Lung microvascular endothelial cell (primary cell): Measurements from ENCODE around the gene PTPRN2. TPM values are rescaled to one million over a fixed set of nuclear protein-coding genes. Genes with fewer than 3 reads are reported as not detected.
"Not testable (repeated sequence)": the region's sequence is repeated elsewhere in the genome, so short reads cannot be mapped to it uniquely, and the experiment has no call there.

ENCODE experiments used
- DNase-seq, 2 donors: peaks; one replicate each; pipeline versions ENCODE4 v3.0.0 to v3.0.0-alpha.2; 2010; ENCODE audit warnings: low read depth in 2 of 2
- total RNA-seq: library from RNA; depleted of rRNA; stranded (reverse); fragments of >200 nt; gene quantifications from 2 replicates; pipeline ENCODE4 v1.2.1, GENCODE V29; 2014

PTPRN2 gene
- total RNA-seq, 1 donor from 2014 or later: 4.6 TPM

DNA sequence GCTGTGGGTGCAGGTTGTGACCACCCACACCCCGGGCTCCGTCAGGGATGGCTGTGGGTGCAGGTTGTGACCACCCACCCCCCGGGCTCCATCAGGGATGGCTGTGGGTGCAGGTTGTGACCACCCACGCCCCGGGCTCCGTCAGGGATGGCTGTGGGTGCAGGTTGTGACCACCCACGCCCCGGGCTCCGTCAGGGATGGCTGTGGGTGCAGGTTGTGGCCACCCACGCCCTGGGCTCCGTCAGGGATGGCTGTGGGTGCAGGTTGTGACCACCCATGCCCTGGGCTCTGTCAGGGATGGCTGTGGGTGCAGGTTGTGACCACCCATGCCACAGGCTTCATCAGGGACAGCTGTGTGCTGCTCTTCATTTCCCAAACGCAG lies 53.5 kb downstream of the PTPRN2 start:
- DNase-seq: not testable (repeated sequence)

- DNase-seq: no peak
Measured at GRCh38 chr7:158533386-158534133, 54.1 kb downstream of the PTPRN2 start.

GRCh38 chr7:158532093-158532627 lies 55.5 kb downstream of the PTPRN2 start:
- no peak for DNase-seq

GRCh38 chr7:158531661-158532060 lies 56.0 kb downstream of the PTPRN2 start:
- DNase-seq: no peak

DNA sequence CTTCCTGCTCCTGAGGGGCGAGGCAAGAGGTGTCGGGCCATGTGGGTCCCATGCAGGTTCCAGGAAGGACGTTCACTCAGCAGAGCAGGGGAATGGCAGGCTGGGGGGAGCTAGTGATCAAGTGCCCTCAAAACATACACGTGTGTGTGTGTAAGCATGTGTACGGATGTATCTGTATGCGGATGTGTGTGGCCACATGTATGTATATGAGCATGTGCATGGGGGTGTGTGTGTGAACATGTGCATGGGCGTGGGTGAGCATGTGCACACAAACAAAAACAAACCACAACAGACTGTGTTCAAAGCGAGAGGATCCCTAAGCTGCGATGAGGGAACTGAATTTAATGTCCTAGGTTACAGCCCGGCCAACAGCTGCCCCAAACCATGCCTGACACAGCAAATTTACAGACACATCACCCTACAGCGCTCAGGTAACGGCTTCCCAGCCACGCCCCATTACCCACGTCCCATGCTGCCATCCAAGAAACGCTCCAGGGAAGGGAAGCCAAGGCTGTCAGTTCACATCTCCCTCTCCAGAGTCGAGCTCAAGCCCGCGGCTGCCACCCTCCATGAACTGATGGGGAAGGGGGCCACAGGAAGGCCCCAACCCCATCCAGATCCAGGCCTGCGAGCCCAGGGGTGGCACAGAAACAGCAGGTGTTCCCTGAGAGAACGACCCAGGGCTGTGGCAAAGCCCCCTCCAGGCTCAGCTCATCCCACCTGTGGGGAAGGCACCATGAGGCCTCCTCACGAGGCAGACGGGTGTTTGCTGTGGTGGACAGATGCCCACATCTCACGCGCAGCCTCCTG lies 56.6 kb downstream of the PTPRN2 start:
- DNase-seq: no peak

DNA sequence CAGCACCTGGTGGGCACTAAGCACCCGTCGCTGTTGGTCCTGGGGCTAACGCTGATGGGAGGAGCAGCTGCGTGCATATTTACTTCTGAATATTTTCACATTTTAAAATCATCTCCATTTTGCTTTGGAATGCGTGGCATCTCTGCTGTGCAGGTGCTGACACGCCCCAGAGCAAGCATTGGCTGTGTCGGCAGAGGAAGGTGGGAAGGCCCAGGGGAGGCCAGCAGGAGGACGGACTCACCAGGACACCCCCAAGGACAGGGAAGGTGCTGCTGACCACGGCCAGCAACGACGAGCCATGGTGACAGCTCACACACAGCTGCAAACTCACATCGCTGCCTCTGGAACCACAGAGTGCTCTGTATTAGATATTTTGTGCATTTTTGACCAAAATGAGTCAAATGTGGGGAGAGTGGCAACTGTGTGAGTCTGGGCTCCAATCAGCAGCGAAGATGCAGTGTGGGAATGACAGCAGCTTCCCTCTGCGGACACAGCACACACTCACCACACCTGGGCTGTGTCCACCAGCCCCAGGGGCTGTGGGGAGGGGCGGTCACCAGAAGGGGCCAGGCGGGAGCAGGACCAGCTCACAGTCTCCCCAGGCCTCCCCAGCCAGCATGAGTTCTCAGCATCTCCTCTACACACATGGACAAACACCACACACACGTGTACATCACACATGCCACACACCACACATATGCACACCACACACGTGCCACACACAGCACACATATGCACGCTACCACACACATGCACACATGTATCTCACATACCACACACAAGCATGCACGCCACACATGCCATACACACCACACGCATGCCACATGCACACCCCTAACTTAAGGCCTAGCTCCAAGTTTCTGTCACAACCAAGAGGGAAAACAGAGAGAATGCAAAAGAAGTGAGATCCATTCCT lies 58.2 kb downstream of the PTPRN2 start:
- DNase-seq: no peak

DNA sequence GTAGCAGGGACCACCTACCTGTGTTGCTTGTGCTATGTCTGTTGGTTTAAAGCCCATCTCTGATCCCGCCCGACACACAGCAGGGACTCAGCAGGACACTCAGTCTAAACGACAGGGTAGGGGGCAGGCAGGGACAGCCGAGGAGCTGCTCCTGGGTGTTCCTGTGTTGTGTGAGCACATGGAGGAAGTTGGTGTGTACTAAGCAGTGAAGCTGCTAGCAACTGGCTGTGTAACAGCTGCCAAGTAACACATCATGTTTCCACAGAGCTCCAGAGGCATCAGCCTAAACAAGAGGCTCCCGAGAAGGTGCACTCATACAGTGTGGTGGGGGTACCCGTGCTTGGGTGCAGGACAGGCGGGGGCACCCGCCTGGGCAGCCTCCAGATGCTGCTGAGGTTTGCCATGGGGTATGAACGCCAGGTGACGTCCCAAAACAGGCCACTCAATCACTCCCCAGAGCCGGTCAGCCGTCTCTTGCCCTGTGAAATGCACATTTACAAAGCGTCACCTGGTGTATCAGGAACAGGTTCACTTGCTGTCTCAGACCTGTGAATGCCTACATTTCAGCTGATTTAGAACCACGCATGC lies 59.6 kb downstream of the PTPRN2 start:
- no peak for DNase-seq

GRCh38 chr7:158527495-158527894 lies 60.1 kb downstream of the PTPRN2 start:
- no peak for DNase-seq

DNA sequence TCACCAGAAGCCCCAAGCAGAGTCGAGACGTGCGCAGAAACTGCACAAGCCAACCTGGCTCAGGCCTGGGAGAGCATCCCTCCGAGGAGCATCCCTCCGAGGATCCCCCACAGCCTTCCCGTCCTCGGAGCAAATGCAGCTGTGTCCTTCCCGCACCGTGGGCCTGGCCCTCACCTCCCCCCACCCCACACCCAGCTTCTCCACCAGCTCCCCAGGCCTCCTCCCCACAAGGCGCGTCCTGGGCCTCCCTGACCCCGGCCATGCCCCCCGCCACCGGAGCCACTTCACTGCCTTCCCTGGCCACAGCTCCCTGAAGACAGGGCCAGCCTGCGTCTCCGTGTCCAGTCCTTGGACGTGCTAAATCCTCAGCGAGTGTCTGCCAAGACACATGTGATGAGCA lies 60.6 kb downstream of the PTPRN2 start:
- no peak for DNase-seq

DNA sequence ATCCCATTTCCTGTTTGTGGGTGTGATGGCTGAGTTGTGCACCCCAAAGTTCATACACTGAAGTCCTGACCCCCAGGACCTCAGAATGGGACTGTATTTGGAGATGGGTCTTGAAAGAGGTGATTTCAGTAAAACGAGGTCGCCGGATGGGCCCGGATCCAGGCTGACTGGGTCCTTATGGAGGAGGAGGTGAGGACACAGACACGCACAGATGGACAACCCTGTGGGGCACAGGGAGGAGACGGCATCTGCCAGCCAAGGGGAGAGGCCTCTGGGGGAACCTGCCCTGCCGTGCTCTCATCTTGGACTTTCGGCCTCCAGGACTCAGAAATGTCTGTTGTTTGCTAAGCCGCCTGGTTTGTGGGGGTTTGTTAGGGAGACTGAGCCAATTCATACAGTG lies 61.1 kb downstream of the PTPRN2 start:
- DNase-seq: no peak

DNA sequence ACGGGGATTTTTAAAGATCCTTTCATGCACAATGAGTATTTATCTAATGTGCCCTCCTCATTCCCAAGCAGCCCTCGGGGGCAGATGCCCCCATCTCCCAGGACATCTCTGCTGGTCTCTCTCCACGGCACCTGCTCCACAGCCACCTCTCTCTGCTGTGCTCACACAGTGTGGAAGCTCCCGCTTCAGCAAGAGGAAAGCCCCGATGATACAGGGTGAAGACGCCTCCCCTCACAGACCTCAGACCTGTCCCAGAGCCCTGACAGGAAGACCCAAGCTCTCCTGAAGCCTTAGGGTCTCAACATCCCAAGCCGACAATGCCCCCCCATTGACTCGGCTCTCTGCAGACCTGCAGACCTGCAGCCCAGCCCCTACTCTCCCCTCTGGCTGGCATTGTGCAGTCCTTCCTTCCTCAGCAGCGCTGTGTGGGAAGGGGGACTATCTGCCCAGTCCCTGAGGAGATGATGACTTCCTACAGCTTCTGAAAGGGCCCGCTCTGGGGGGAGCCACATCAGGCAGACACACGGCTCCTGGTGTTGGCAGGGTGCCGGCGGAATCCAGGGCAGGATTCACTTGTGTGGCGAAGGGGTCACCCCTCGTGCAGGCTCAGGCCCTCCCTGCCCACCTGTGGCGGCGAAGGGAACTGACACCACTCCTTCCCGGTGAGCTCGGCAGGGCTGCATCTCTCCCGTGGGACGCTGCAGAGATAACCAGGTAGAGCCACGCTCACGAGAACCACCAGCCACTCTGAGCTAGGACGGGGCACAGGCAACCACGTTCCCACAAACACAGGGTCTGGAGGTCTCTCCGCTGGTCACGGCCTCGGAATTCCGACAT lies 61.8 kb downstream of the PTPRN2 start:
- no peak for DNase-seq

DNA sequence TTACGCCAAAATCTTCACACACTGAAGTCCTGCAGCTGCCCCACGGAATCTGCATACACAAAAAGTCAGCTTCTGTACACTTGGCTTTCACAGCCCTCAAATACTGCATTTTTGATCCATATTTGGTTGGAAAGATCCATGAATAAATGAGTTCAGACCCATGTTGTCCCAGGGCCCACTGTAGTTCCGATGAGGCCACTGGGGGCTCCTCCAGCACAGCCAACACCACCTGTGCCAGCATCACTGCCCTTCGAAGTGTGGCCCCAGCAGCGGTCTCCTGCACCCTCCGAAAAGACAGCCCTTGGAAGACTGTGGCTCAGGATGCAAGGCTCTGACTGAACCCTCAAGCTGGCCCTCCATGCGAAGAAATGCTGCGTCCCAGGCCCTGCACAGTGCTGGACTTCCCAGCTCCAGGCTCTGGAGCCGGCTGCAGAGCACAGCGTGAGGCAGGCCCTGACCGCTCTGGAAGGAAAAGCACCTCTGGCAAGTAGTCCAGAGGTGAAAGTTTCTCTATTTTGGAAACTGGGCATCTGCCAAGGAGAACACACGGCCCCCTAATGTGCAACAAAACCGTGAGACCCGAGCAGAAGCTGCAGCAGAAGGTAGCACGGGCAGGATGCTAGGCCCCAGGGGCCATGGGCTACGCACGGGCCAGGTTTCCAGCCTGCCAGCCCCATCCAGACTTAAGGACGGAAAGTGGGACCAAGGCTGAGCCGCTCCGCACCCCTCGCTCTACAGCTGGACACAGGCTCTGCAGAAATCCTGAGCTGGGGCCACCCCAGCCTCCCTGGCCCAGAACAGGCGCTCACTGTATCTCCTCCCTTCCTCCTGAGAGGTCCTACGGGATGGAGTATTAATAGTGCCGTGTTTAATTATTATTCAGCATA lies 62.6 kb downstream of the PTPRN2 start:
- no peak for DNase-seq

- DNase-seq: not testable (repeated sequence)
Measured at GRCh38 chr7:158524286-158524685, 63.3 kb downstream of the PTPRN2 start.

DNA sequence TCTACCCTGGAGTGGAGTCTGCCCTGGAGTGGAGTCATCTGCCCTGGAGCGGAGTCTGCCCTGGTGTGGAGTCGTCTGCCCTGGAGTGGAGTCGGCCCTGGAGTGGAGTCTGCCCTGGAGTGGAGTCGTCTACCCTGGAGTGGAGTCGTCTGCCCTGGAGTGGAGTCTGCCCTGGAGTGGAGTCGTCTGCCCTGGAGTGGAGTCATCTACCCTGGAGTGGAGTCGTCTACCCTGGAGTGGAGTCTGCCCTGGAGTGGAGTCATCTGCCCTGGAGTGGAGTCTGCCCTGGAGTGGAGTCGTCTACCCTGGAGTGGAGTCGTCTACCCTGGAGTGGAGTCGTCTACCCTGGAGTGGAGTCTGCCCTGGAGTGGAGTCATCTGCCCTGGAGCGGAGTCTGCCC lies 63.7 kb downstream of the PTPRN2 start:
- not testable (repeated sequence) for DNase-seq

GRCh38 chr7:158523165-158523856 lies 64.3 kb downstream of the PTPRN2 start:
- DNase-seq: not testable (repeated sequence)

GRCh38 chr7:158521795-158522194 lies 65.8 kb downstream of the PTPRN2 start:
- DNase-seq: peak in 1 of 2 donors; percentile 9

DNA sequence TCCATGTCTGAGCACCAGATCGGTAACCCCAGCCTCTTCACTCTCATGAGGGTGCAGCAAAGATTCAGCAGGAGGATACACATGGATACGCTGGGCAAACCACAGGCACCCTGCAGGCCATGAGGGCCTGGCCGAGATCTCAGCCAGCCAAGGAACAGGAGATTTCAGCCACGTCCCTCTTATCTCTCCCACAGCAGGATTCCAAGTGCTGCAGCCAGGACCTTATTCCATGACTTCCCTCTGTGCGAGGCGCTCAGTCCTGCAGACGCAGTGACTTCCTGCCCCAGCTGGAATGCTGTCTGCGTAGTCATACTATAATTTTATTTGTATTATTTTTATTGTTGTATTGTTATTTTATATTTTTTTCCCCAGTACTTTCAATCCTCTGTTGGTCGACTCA lies 66.8 kb downstream of the PTPRN2 start:
- DNase-seq: no peak

DNA sequence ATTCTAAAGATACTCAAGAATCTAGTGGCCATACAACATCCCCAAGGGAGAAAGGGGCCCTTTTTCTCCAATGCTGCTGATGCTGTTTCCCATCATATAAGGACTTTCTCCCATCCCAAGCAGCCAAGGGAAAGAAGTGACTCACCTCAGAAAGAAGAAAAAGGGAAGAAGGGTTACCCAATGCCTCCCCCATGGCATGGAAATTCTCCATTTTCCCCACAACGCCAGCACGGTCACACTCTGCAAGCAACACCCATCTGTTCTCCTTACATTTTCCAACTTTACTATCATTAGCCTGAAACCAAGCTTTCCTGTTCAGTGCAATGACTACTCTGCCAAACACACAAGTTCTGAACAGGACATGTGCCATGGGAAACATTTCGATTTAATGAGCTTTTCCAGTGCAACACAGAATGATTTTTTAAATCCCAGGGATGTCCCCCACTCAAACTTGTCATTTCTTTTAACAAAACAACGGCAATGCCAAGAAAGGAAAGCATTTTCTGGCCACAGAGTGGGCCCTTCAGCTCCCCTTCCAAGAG lies 67.9 kb downstream of the PTPRN2 start:
- DNase-seq: no peak
